Measurements from ENCODE around the gene PIP5K1B. TPM values are rescaled to one million over a fixed set of nuclear protein-coding genes. Genes with fewer than 3 reads are reported as not detected.

PIP5K1B gene
- total RNA-seq, 6 experiments from 2014 or later: not detected

DNA sequence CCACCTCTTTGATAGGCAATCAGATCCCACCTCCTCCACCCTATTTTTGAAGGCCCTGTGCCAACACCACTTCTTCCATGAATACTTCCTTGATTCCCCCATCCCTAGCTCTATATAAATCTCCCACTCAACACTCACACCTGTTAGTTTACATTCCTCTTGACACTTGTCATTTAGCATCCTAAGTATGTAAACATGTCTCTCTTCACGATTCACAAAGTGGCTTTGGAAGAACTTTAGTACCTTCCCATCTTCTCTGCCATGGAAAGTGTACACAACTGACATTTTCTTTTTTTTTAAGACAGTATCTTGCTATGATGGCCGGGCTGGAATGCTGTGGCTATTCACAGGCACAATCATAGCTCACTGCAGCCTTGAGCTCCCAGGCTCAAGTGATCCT, 329.0 kb downstream of the PIP5K1B start:
- peaks cover 2% of the 10 kb centered on the region for H3K27me3 Mint-ChIP-seq (ENCODE audit: insufficient read depth)
- H3K4me1 Mint-ChIP-seq (ENCODE audit: low read depth): peaks cover 20% of the 10 kb centered on the region
- DNase-seq: no peak
- no peak overlapping the region for H3K27ac Mint-ChIP-seq
- H3K36me3 Mint-ChIP-seq (ENCODE audit: low read depth): 0 out of 2 replicates have a peak, but pooled peaks cover 6% of the 10 kb centered on the region
- no peak for TF ChIP-seq CTCF (IDR thresholded peaks at IDR 0.05)
- peaks cover 8% of the 10 kb centered on the region for H3K9me3 Mint-ChIP-seq
- no peak overlapping the region for H3K4me3 Mint-ChIP-seq

GRCh38 chr9:69035438-69036308, 330.6 kb downstream of the PIP5K1B start, which contains the start of gene FXN:
Gene FXN (plus strand): TSS chr9:69035752. CDS start chr9:69035783, 31 bp downstream.
- Mint-ChIP-seq H3K9me3 (no peaks in the 10 kb centered on the region), H3K36me3 (ENCODE audit: low read depth) (no peaks in the 10 kb centered on the region), H3K27ac (peak within 1 kb of the TSS; percentile 81), H3K27me3 (ENCODE audit: insufficient read depth) (peaks cover 2% of the 10 kb centered on the region), H3K4me3 (peak within 1 kb of the TSS; percentile 93), H3K4me1 (ENCODE audit: low read depth) (peaks cover 18% of the 10 kb centered on the region)
- TF ChIP-seq CTCF (IDR thresholded peaks at IDR 0.05): peak; percentile 100
- DNase-seq: peak; percentile 66

DNA sequence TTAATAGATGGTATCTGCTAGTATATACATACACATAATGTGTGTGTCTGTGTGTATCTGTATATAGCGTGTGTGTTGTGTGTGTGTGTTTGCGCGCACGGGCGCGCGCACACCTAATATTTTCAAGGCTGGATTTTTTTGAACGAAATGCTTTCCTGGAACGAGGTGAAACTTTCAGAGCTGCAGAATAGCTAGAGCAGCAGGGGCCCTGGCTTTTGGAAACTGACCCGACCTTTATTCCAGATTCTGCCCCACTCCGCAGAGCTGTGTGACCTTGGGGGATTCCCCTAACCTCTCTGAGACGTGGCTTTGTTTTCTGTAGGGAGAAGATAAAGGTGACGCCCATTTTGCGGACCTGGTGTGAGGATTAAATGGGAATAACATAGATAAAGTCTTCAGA, 331.3 kb downstream of the PIP5K1B start:
- no peak for TF ChIP-seq CTCF (IDR thresholded peaks at IDR 0.05)
- H3K36me3 Mint-ChIP-seq (ENCODE audit: low read depth): no peaks in the 10 kb centered on the region
- H3K27ac Mint-ChIP-seq: peak overlapping the region; percentile 81
- H3K4me3 Mint-ChIP-seq: peak overlapping the region; percentile 93
- DNase-seq: no peak
- no peaks in the 10 kb centered on the region for H3K9me3 Mint-ChIP-seq
- H3K4me1 Mint-ChIP-seq (ENCODE audit: low read depth): peaks cover 12% of the 10 kb centered on the region
- H3K27me3 Mint-ChIP-seq (ENCODE audit: insufficient read depth): peaks cover 2% of the 10 kb centered on the region

DNA sequence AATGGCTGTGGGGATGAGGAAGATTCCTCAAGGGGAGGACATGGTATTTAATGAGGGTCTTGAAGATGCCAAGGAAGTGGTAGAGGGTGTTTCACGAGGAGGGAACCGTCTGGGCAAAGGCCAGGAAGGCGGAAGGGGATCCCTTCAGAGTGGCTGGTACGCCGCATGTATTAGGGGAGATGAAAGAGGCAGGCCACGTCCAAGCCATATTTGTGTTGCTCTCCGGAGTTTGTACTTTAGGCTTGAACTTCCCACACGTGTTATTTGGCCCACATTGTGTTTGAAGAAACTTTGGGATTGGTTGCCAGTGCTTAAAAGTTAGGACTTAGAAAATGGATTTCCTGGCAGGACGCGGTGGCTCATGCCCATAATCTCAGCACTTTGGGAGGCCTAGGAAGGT, 331.8 kb downstream of the PIP5K1B start:
- H3K4me1 Mint-ChIP-seq (ENCODE audit: low read depth): peaks cover 10% of the 10 kb centered on the region
- TF ChIP-seq CTCF (IDR thresholded peaks at IDR 0.05): no peak

GRCh38 chr9:69040646-69041045, 335.6 kb downstream of the PIP5K1B start:
- Mint-ChIP-seq H3K36me3 (ENCODE audit: low read depth) (no peaks in the 10 kb centered on the region), H3K4me1 (ENCODE audit: low read depth) (peaks cover 20% of the 10 kb centered on the region), H3K4me3 (no peak overlapping the region), H3K27me3 (ENCODE audit: insufficient read depth) (no peaks in the 10 kb centered on the region; the same call in 1 of the 2 replicates), H3K27ac (no peak overlapping the region), H3K9me3 (no peaks in the 10 kb centered on the region)
- TF ChIP-seq CTCF (IDR thresholded peaks at IDR 0.05): 0 out of 2 replicates have a peak, but pooled peaks have one; percentile 17
- no peak for DNase-seq

More for the DNA sequence above, 331.8 kb downstream of the PIP5K1B start:
- no peaks in the 10 kb centered on the region for H3K9me3 Mint-ChIP-seq
- peak overlapping the region; percentile 52 for H3K27ac Mint-ChIP-seq
- peak overlapping the region; percentile 93 for H3K4me3 Mint-ChIP-seq
- peaks cover 2% of the 10 kb centered on the region for H3K27me3 Mint-ChIP-seq (ENCODE audit: insufficient read depth)
- no peaks in the 10 kb centered on the region for H3K36me3 Mint-ChIP-seq (ENCODE audit: low read depth)
- DNase-seq: no peak

All from HFFc6 (cell line).